OCI-LY1 (cell line): ENCODE data around the gene FGGY.

Experiments
- CTCF ChIP-seq: fragments of 200-600 bp; sonication (generic), shearing (Covaris generic); IDR thresholded peaks from 2 replicates; pipeline ENCODE4 v1.5.1; 2017; ENCODE audit warnings: mild to moderate bottlenecking, antibody characterized with exemption, low read length, moderate library complexity, mixed read lengths
- EZH2 ChIP-seq: fragments of 200-600 bp; sonication (generic), shearing (Covaris generic); IDR thresholded peaks from 2 replicates; pipeline ENCODE4 v1.8.0; 2017; ENCODE audit warnings: borderline replicate concordance, mixed run types, mild to moderate bottlenecking, antibody characterized with exemption, low read length, moderate library complexity, mixed read lengths

DNA sequence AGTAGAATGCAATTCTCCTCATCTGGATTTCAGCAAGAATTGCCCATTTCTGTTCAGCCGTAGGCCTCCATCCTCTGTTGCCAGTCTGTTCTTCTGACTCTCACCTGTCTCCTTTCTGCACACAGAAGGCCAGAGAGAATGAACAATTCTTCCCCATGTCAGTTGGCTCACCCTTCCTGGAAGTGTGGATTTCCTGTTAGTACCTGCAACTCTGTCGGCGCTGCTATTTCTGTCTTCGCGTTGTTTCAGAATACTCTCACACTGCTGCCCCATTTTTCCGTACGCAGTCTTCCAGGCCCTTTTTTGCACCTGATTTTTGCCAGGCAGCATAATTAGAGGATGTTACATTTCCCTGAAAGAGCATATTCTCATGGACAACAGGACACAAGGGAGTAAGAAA is 200.7 kb downstream of the FGGY start:
- no peak for TF ChIP-seq CTCF
- TF ChIP-seq EZH2 = no peak
